HG03095 (cell line): ENCODE data around the gene ARID1A.

Experiments
- ATAC-seq: cut with Tn5 transposase; IDR thresholded peaks from one replicate; pipeline ENCODE4 v1.9.1; 2021; ENCODE audit warnings: moderate library complexity; ENCODE audit not compliant: unreplicated experiment

Gene ARID1A

GRCh38 chr1:26758358-26758757 is 62.5 kb downstream of the ARID1A start:
- ATAC-seq = no peak

GRCh38 chr1:26759531-26759930 is 63.7 kb downstream of the ARID1A start:
- ATAC-seq = no peak

- no peak for ATAC-seq
Measured at GRCh38 chr1:26761217-26761616, 65.4 kb downstream of the ARID1A start.

GRCh38 chr1:26767714-26768113 is 71.9 kb downstream of the ARID1A start:
- no peak for ATAC-seq

- ATAC-seq = no peak
Measured at GRCh38 chr1:26768755-26769154, 72.9 kb downstream of the ARID1A start.

- no peak for ATAC-seq
Measured at GRCh38 chr1:26771285-26771642, 75.4 kb downstream of the ARID1A start.

- no peak for ATAC-seq
Measured at GRCh38 chr1:26771643-26772321, 76.0 kb downstream of the ARID1A start.

- ATAC-seq = no peak
Measured at GRCh38 chr1:26772687-26773086, 76.9 kb downstream of the ARID1A start.

- no peak for ATAC-seq
Measured at GRCh38 chr1:26774462-26774861, 78.6 kb downstream of the ARID1A start.

GRCh38 chr1:26775666-26776065 is 79.9 kb downstream of the ARID1A start:
- no peak for ATAC-seq

GRCh38 chr1:26779098-26779668 is 83.4 kb downstream of the ARID1A start:
- ATAC-seq = no peak

GRCh38 chr1:26780344-26780957 is 84.6 kb downstream of the ARID1A start:
- no peak for ATAC-seq

GRCh38 chr1:26781206-26781825 is 85.5 kb downstream of the ARID1A start:
- no peak for ATAC-seq

GRCh38 chr1:26782521-26783212 is 86.9 kb downstream of the ARID1A start:
- no peak for ATAC-seq

GRCh38 chr1:26783646-26784022 is 87.8 kb downstream of the ARID1A start:
- no peak for ATAC-seq

- no peak for ATAC-seq
Measured at GRCh38 chr1:26784023-26784871, 88.4 kb downstream of the ARID1A start.

- no peak for ATAC-seq
Measured at GRCh38 chr1:26784886-26785285, 89.1 kb downstream of the ARID1A start.

GRCh38 chr1:26785611-26786436 is 90.0 kb downstream of the ARID1A start:
- ATAC-seq = no peak

GRCh38 chr1:26786437-26787380 is 90.9 kb downstream of the ARID1A start:
- no peak for ATAC-seq
